AG08396 (cell line): ENCODE measurements around the gene CYFIP2.

Experiments used
- DNase-seq: peaks from one replicate; pipeline ENCODE4 v3.0.0; 2012; ENCODE audit warnings: low spot score, mixed read lengths

The CYFIP2 gene

DNA sequence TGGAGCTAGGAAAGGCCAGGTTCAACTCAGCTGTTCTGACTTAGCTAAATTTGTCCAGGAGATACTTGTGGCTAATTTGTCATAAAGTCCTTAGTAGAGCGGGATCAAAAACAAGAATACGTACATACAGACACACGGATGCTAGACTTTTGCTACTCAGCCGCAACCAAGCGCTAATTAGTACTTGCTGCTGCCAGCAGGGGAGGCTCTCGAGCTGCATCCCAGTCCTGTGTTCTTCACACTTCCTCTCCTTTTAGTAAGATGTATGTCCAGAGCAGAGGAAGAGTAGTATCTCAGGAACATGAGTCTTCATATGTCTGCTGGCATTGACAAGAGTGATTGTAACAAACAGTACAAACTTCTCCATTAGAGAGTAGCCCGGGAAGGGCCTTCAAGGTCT, 58.3 kb downstream of the CYFIP2 start:
- no peak for DNase-seq

GRCh38 chr5:157326440-157327005, 60.6 kb downstream of the CYFIP2 start:
- no peak for DNase-seq

GRCh38 chr5:157327771-157328170, 61.8 kb downstream of the CYFIP2 start:
- no peak for DNase-seq

DNA sequence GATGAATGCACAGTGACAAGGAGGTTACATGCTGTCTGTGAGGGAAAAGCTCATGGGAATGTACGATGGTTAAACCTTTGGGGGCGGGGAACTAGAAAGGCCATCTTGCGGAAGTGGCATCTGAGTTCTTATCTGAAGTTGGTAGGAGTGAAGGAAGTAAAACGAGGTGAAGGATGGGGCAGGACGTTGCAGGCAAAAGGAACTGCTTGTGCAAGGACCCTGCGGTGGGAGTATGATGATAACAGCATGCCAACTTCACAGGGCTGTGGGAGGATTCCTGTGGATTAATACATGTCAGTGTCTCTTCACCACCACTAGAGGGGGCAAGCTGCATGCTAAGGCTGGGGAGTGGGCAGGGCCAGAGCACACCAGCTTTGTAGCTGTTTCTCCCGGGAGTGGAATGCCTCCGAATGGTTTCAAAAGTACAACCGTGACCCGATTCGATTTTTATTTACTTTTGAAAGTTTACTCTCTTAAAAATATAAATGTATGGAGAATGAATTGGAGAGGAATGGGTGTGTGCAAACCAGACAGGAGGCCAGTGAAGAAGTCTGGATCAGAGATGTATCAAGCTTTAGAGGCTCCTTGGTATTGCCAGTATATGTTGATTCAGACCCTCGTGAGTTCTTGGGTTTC, 62.5 kb downstream of the CYFIP2 start:
- DNase-seq, result peak; percentile 89

DNA sequence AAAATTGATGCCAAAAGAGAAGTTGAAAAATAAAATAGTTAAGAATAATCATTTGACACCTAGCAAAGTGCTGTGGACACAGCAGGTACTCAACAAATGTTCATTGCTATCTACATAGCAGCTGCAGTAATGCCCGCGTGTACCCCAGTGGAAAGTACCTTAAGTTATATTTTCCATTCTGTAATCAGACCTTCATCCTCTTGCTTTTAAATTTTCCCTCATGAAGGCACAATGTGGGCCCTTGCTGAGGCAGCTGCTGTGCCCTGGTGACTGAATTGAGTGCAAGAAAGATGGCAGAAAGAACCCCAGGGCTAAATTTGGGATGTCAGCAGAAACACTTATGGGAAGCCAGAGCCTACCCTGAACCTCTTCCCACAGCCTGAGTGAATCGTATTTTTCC, 65.9 kb downstream of the CYFIP2 start:
- DNase-seq, result no peak

DNA sequence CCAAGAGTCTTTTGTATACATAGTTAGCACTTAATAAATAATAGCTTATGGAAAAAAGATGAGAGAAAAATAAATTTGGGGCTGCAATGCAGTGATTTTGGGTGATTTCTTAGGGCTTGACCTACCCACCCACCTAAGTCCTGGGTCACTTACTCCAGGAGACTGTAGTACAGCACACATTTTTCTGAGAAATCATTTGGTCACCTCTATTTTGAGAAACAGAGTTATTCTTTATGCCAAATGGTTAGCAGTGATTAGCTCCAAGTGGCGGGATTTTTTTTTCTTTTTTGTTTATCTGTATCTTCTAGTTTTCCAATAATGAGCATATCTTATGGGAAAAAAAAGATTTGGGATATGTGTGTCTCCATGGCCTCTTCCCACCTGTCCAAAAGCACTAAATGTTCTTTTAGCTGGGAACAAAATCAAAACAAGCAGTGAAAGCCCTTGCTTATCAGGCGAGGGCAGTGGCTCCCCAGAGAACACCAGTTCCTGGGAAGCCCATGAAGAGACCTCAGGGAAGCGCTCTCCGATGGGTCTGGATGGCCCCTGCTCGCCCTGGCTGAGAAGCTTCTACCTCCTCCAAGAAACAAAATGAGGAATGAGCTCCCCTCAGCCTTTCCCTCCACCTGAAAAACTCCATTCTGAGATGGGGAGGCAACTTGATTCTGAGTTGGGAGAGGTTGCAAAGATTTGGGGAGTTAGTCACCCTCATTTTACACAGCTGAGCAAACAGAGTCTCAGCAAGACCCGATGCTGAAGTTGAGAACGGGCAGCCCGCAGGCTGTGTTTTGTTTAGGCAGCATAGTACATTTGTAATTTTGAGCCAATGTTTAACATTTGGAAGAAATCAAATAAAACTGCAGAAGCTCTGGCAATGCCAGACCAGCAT, 69.9 kb downstream of the CYFIP2 start:
- DNase-seq, result peak; percentile 39

GRCh38 chr5:157336423-157336744, 70.5 kb downstream of the CYFIP2 start:
- DNase-seq, result no peak

GRCh38 chr5:157339409-157339808, 73.5 kb downstream of the CYFIP2 start:
- DNase-seq, result no peak

- peak; percentile 48 for DNase-seq
Measured at GRCh38 chr5:157342822-157343402, 77.0 kb downstream of the CYFIP2 start.

GRCh38 chr5:157343842-157344790, 78.2 kb downstream of the CYFIP2 start:
- DNase-seq, result no peak

GRCh38 chr5:157345067-157345466, 79.1 kb downstream of the CYFIP2 start:
- DNase-seq, result no peak

- no peak for DNase-seq
Measured at GRCh38 chr5:157345485-157345884, 79.6 kb downstream of the CYFIP2 start.

GRCh38 chr5:157347301-157348048, 81.6 kb downstream of the CYFIP2 start:
- no peak for DNase-seq

GRCh38 chr5:157348049-157348400, 82.1 kb downstream of the CYFIP2 start:
- DNase-seq, result no peak

DNA sequence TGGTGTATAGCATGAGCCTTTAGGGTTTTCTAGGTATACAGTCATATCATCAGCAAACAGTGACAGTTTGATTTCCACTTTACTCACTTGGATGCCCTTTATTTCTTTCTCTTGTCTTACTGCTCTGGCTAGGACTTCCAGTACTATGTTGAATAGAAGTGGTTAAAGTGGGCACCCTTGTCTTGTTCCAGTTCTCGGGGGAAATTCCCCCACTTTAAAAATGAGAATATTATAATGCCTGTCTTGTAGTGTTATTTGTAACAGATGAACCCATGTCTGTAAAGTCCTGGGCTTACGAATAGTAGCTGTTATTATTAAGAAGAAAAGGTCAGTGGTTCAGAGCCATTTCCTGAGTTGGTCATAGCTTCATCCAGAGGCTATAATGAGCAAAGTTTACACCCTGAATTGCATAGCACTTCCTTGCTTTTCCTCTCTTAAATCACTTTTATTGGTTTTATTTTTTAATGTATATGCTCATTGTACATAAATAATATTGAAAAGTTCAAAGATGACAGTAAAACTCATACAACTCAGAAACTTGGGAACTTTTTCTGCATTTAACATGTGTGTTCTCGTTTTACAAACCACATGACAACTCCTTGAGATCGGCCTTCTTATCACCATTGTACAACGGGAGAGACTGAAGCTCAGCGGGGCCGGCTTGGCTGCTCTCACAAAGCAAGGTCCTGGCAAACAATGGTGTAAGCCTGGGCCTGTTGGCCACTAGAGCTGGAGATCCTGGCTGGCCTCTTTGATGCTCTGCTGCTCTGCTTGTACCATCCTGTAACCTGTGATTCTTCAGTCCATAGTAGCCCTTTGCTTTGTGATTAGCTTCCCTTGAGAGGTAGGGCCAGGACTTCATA, 85.2 kb downstream of the CYFIP2 start:
- DNase-seq, result no peak

DNA sequence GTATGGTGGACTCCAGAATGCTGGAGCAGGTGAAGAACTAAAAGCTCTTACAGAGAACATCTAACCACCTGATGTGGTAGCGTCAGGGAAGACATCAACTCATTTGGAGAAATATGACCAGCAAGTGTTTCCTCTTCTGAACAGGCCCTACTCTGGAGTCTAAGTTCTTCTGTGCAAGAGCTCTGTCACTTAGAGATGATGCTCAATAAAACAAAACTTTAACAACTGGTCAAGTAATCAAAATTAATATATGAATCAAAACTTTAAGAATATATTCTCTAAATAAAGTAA, 85.8 kb downstream of the CYFIP2 start:
- DNase-seq, result no peak

- no peak for DNase-seq
Measured at GRCh38 chr5:157352756-157353340, 86.9 kb downstream of the CYFIP2 start.

DNA sequence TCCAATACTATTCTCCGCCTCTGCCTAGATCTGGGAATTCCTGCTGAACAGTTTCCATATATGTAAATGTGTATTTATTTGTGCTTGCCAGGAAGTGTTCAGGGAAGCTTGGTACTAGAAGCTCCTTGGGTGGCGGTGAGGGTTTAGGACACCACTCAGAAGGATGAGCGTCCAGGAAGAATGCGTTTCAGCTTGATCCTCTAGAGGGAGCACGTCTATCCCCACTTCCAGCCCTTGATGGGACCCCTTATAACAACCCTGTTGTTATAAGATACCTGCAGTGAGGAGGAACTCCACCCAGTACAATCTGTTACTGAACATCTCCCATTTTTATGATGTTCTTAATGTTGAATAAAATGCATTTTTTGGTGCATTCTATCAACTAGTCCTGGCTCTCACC, 88.9 kb downstream of the CYFIP2 start:
- no peak for DNase-seq

DNA sequence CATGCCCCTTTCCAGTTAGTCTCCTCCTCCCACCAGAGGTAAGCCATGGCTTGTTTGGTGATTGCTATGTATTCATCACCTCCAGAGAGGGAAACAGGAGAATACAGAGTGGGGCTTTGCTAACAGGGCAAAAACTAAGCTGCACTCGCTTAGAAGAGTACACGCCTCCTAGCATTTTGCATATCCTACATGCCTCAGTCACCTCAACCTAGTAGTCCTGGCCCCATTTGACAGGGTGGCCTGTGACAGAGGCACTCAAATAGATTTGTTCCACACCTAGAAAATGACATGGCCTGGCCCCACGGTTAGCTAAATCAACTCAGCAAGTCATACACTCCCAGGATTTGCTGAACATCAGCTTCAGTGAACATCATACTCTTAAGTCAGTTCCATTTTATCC, 90.7 kb downstream of the CYFIP2 start:
- DNase-seq, result no peak

DNA sequence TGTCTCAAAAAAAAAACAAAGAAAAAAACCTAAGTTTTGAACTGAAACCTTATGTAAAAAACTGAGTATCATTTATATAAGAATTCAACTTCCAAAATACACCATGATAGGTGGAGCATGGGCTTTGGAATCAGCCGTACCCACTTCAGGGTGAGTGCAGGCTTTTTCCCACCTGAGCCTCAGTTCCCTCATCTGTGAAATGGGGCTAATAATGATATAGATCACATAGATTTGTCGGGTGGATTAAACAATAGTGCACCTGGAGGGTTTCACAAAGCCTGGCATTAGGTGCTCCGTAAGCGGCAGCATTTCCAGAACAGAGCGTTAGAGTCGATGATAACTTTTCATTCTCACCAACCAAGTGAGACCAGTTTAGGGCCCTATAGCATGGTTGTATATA, 91.9 kb downstream of the CYFIP2 start:
- DNase-seq, result no peak
